CD4-positive, alpha-beta T cell treated with Interferon alpha-2 for 1 hour (primary cell): ENCODE results near the gene IPCEF1.
A peak's percentile ranks its signal among the peaks of the same experiment; 100 is the strongest.

Experiments used
- DNase-seq, 2 donors: peaks; one replicate each; pipeline ENCODE4 v3.0.0-alpha.2; 2020 to 2022

The IPCEF1 gene

GRCh38 chr6:154289818-154290508 lies 66.6 kb downstream of the IPCEF1 start:
- DNase-seq: no peak

GRCh38 chr6:154285826-154286225 lies 70.8 kb downstream of the IPCEF1 start:
- no peak for DNase-seq

- no peak for DNase-seq
Observed at GRCh38 chr6:154284313-154284853, 72.2 kb downstream of the IPCEF1 start.

GRCh38 chr6:154280521-154280920 lies 76.1 kb downstream of the IPCEF1 start:
- DNase-seq: no peak

- DNase-seq: peak in 1 of 2 donors; percentile 21
Observed at GRCh38 chr6:154277629-154278017, 79.0 kb downstream of the IPCEF1 start.

GRCh38 chr6:154276810-154277628 lies 79.6 kb downstream of the IPCEF1 start:
- peak in 1 of 2 donors; percentile 73 for DNase-seq

DNA sequence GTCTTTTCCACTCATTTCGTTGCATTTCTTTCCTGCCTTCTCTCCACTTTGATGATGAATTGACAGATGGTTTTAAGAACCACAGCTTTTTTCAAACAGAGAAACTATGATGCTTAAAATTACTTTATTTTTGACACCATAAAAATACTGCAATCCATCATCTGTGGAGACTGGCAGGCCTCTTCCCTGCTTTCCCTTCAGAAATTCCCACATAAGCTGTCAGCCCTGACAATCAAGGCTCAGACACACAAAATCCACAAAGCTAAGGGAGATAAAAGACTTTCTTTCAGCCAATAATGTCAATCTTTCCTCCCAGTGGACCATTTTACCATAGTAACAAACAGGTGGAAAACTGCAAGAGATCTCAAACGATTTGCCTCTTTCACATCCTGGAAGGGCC lies 82.4 kb downstream of the IPCEF1 start:
- no peak for DNase-seq

DNA sequence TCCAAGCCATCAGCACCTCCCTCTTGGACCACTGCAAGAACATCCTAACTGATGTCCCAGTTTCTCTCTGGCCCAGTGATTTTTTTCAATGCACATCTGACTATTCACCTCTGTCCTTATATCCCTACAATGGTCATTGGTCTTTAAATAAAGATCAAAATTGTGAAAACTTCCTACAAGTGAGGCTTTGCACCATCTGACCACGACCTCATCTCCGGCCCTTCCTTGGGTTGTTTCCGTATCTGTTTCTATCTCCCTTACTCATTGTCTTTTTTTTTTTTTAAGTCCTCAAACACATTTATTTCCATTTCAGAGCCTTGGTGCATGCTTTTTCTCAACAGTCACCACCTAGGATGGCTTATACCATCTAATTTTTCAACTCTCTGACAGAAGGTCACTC lies 88.1 kb downstream of the IPCEF1 start:
- DNase-seq: no peak

- no peak for DNase-seq
Observed at GRCh38 chr6:154267508-154268106, 89.0 kb downstream of the IPCEF1 start.

GRCh38 chr6:154266560-154267099 lies 90.0 kb downstream of the IPCEF1 start:
- DNase-seq: no peak

DNA sequence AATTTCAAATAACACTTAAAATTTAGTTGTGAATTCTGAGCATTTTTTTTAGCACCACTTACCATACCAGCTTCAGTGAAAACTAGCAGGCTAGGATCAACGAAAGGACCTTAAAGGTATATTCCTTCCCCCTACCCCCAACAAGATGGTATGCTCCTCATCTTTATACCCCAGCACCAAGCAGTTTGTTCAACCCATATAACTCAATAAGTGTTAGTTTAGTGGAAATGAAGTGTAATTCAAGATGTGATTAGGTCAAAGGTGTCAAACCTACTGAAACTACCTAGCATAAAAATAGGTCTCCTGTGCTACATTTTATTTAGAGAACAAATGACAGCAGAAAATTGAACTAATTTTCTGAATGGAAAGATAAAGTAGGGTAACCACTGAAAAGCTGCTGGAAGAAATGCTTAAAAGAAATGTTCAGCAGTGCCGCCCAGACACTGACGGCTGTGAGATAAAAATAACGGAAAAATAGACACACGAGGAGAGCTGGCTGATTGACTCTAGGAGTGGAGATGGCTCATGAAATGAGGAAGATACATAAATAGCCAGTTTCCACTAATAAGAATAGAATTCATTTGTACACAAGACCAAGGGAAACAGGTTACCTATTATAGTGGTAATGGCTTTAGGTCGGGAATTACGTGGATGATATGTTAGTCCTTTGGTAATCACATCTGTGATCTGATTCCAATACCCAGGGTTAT lies 94.8 kb downstream of the IPCEF1 start:
- DNase-seq: no peak

GRCh38 chr6:154258064-154258757 lies 98.4 kb downstream of the IPCEF1 start:
- DNase-seq: no peak

DNA sequence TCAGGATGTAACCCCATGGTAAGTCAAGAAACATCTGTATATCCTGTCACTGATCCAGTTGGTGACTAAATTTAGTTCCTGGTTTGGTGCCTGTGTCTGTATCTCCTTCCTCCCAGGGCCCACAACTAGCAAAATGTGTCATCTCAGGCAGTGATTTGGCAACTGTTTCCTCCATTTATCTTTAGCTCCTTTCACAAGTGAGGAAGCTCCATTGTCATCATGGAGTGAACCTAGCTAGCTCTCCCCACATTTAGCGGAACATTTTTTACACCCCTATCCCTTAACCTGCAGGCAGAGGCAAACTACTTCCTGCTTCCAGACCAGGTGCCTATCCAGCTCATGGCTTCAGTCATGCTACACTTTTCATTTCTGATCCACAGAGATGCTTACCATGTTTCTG lies 99.5 kb downstream of the IPCEF1 start:
- peak in 1 of 2 donors; percentile 35 for DNase-seq

- DNase-seq: no peak
Observed at GRCh38 chr6:154252678-154253077, 103.9 kb downstream of the IPCEF1 start.

GRCh38 chr6:154251116-154251515 lies 105.5 kb downstream of the IPCEF1 start:
- DNase-seq: no peak

- DNase-seq: peak; percentile 34 to 78
Observed at GRCh38 chr6:154249499-154250298, 106.9 kb downstream of the IPCEF1 start.

- DNase-seq: peak in 1 of 2 donors; percentile 68
Observed at GRCh38 chr6:154247119-154247861, 109.3 kb downstream of the IPCEF1 start.

DNA sequence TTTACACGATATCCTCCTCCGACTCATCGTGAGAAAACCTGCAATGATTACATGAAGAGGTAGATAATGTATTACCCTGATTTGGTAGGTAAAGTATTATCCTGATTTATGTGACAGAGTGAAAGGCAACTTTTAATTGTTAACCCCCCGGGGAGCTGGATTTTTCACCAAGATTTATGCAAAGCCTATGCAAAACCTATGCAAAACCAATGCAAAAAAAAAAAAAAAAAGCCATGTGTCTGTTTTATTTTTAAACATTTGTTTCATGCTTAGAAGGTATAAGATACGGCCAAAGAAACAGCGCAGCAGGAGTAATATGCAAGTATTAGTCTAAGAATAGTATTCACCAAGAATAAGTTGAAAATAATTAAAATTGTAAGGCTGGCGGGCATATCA lies 109.9 kb downstream of the IPCEF1 start:
- no peak for DNase-seq

DNA sequence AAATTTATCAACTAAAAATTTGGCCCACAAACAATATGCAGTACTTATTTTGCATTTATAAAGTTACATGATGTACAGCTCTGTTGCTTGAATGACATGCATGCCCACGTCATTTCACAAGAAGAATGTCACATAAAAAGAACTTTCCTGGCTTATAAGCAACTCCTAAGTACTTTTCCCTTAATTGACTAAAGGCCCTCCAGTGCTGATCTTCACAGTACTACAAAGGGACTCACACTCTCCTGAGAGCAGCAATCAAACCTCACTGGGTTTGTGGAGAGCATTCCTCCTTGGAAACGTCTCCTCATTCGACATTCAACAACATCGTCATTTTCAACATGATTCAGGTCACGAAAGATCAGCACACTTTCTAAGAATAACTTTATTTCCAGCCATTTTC lies 111.1 kb downstream of the IPCEF1 start:
- peak in 1 of 2 donors; percentile 51 for DNase-seq
